K562 (cell line): ENCODE data around the gene SCLY. TPM values are rescaled to one million over a fixed set of nuclear protein-coding genes. Genes with fewer than 3 reads are reported as not detected.

Source experiments
- BDP1 ChIP-seq: IDR thresholded peaks from 3 replicates; pipeline ENCODE4 v1.6.1; 2011; ENCODE audit not compliant: insufficient read length, insufficient read depth
- BMI1 ChIP-seq: fragments of 150-350 bp; IDR thresholded peaks from 2 replicates; pipeline ENCODE4 v1.6.1; 2014; ENCODE audit warnings: low read length
- COPS2 ChIP-seq: fragments of 450-650 bp; conservative IDR thresholded peaks from 2 replicates; pipeline ENCODE4 v1.6.1; 2016; ENCODE audit warnings: mild to moderate bottlenecking, moderate library complexity
- GATA2 ChIP-seq: sonication (generic); formaldehyde crosslinking; IDR thresholded peaks from 2 replicates; pipeline ENCODE4 v1.4.0; 2020; ENCODE audit warnings: mild to moderate bottlenecking, missing genetic modification reagents
- KDM2B ChIP-seq: fragments of 250-450 bp; sonication (Bioruptor Pico); IDR thresholded peaks from 2 replicates; pipeline ENCODE4 v1.8.0; 2021; ENCODE audit warnings: mild to moderate bottlenecking, moderate library complexity
- POLR2A ChIP-seq: fragments of 450-650 bp; conservative IDR thresholded peaks from 2 replicates; pipeline ENCODE4 v1.6.1; 2016
- RBFOX2 ChIP-seq: fragments of 200-400 bp; formaldehyde crosslinking; IDR thresholded peaks from 2 replicates; pipeline ENCODE4 v1.6.1; 2017; ENCODE audit warnings: low read depth, mild to moderate bottlenecking, low read length, moderate library complexity
- TEAD4 ChIP-seq, 2 experiments: sonication (generic) in 1 of 2; formaldehyde crosslinking in 1 of 2; IDR thresholded peaks; 2 replicates each; pipeline versions ENCODE4 v1.6.1 to v1.8.0; 2012 to 2022; ENCODE audit warnings: borderline replicate concordance in 1 of 2, inconsistent platforms in 1 of 2, low read length in 1 of 2, mild to moderate bottlenecking in 1 of 2, missing genetic modification reagents in 1 of 2
- ZBTB7A ChIP-seq: IDR thresholded peaks from 2 replicates; pipeline ENCODE4 v1.6.1; 2011; ENCODE audit warnings: low read depth, mild to moderate bottlenecking, low read length, moderate library complexity, borderline replicate concordance; ENCODE audit not compliant: control insufficient read depth
- ZFP30 ChIP-seq: fragments of 250-450 bp; sonication (Bioruptor Pico); IDR thresholded peaks from 2 replicates; pipeline ENCODE4 v1.8.0; 2022; ENCODE audit warnings: moderate library complexity, mild to moderate bottlenecking, inconsistent platforms, borderline replicate concordance
- ZFP36 ChIP-seq: fragments of 150-350 bp; IDR thresholded peaks from 2 replicates; pipeline ENCODE4 v1.6.1; 2018; ENCODE audit warnings: low read length, low read depth; ENCODE audit not compliant: partially characterized antibody
- ZNF23 ChIP-seq: fragments of 250-450 bp; sonication (Bioruptor Pico); IDR thresholded peaks from 2 replicates; pipeline ENCODE4 v1.4.0; 2020; ENCODE audit warnings: mild to moderate bottlenecking
- ZNF668 ChIP-seq: fragments of 250-450 bp; sonication (Bioruptor Pico); IDR thresholded peaks from 2 replicates; pipeline ENCODE4 v1.8.0; 2022; ENCODE audit warnings: mild to moderate bottlenecking, inconsistent platforms
- ZNF696 ChIP-seq: fragments of 250-450 bp; sonication (Bioruptor Pico); conservative IDR thresholded peaks from 2 replicates; pipeline ENCODE4 v1.4.0; 2020; ENCODE audit warnings: mild to moderate bottlenecking, moderate library complexity
- polyA plus RNA-seq, 8 experiments: library from polyadenylated mRNA; depleted of rRNA in 4 of 8; stranded (reverse) in 5 of 8; unstranded in 3 of 8; fragments of >200 nt; fragmentation: Nextera tagmentation in 2 of 8; fragmentation: Illumina TruSeq in 1 of 8; extraction: Ambion mirVana in 2 of 8; extraction: Trizol in 1 of 8; gene quantifications; 2 replicates each; pipeline versions ENCODE4 v1.2.1 to v1.2.3, GENCODE V29; 2011 to 2014; ENCODE audit warnings: inconsistent platforms in 1 of 8, missing spikeins in 1 of 8
- total RNA-seq, 7 experiments: library from RNA; depleted of rRNA in 6 of 7; stranded (reverse); fragments of >200 nt in 6 of 7; fragmentation: Illumina TruSeq in 2 of 7; extraction: Trizol in 2 of 7; gene quantifications; 2 replicates each; pipeline versions ENCODE4 v1.2.1 to v1.2.3, GENCODE V29; 2011 to 2021; ENCODE audit warnings: low replicate concordance in 1 of 7
- TF ChIP-seq, protein P1 (sequence below): fragments of 200-800 bp; sonication (Bioruptor generic); IDR thresholded peaks from 2 replicates; pipeline ENCODE4 v1.6.1; 2017; ENCODE audit warnings: missing genetic modification characterization, missing compliant biosample characterization
- TF ChIP-seq, protein P2 (sequence below), 2 experiments: fragments of 450-650 bp in 1 of 2; sonication (generic) in 1 of 2; formaldehyde crosslinking in 1 of 2; IDR thresholded peaks in 1 of 2; conservative IDR thresholded peaks in 1 of 2; 2 replicates each; pipeline versions ENCODE4 v1.6.1 to v1.8.1; 2016 to 2023; ENCODE audit warnings: mild to moderate bottlenecking in 2 of 2, moderate library complexity in 2 of 2, inconsistent platforms in 1 of 2, missing genetic modification reagents in 1 of 2
- TF ChIP-seq, protein P3 (sequence below): fragments of 450-650 bp; conservative IDR thresholded peaks from 2 replicates; pipeline ENCODE4 v1.6.1; 2016; ENCODE audit warnings: missing genetic modification characterization, low read depth, mild to moderate bottlenecking, missing compliant biosample characterization, moderate library complexity
- TF ChIP-seq, protein P4 (sequence below): IDR thresholded peaks from 2 replicates; pipeline ENCODE4 v1.6.1; 2011; ENCODE audit not compliant: insufficient read length; ENCODE audit errors: extremely low read depth
- TF ChIP-seq, protein P5 (sequence below): fragments of 450-650 bp; IDR thresholded peaks from 2 replicates; pipeline ENCODE4 v1.6.1; 2017; ENCODE audit warnings: antibody characterized with exemption, mild to moderate bottlenecking

The SCLY gene
- total and polyA plus RNA-seq, 9 of the 15 experiments (the other 6 are each of a cell fraction or from before 2014, with no cell fraction given): 2.6 to 32.2 (median 21.1) TPM

DNA sequence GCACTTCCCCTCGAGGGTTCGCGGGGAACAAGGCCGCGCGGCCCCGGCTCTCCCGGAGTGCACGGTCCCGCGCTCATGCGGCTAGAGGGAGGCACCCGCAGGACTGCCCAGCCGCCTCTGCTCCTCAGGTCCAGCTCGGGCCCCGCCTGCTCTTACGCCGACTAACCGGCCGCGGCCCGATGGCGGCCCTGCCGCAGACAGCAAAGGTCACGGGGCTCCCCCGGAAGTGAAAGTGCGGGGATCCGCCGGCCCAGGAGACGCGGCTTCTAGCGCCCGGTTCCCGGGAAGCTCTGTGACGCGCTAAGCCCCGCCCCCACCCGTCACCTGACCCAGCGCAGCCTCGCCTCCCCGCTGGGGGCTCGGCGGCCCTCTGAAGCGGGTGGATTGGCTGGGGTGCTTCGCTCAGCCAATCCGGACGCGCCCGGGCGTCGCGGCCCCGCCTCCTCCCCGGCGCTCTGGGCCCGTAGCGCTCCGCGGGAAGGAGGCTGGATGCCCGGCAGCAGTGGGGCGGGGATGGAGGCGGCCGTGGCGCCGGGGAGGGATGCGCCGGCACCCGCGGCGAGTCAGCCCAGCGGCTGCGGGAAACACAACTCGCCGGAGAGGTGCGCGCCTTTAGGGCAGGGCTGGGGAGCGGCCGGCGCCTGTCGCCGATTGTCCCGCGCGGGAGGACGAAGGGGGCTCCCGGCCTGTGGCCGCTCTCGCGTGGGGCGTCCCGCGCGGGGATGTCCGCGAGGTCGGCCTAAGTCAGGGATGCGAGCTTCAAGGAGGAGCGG, at the start of gene SCLY (continued):
- TF ChIP-seq, protein P1, sequence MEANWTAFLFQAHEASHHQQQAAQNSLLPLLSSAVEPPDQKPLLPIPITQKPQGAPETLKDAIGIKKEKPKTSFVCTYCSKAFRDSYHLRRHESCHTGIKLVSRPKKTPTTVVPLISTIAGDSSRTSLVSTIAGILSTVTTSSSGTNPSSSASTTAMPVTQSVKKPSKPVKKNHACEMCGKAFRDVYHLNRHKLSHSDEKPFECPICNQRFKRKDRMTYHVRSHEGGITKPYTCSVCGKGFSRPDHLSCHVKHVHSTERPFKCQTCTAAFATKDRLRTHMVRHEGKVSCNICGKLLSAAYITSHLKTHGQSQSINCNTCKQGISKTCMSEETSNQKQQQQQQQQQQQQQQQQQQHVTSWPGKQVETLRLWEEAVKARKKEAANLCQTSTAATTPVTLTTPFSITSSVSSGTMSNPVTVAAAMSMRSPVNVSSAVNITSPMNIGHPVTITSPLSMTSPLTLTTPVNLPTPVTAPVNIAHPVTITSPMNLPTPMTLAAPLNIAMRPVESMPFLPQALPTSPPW (CRISPR knock-in tag): peak; percentile 91
- TF ChIP-seq BMI1 (no peak), KDM2B (no peak), GATA2 (CRISPR knock-in tag) (no peak), RBFOX2 (peak; percentile 94), ZNF23 (CRISPR knock-in tag) (no peak), ZNF696 (CRISPR knock-in tag) (no peak), TEAD4 (IDR thresholded peaks at IDR 0.05; ENCODE audit: low read length) (no peak), TEAD4 (CRISPR knock-in tag; IDR thresholded peaks at IDR 0.05; ENCODE audit: borderline replicate concordance) (no peak), ZBTB7A (no peak), ZFP30 (CRISPR knock-in tag) (no peak), POLR2A (peak; percentile 85), ZFP36 (no peak), ZNF668 (no peak), BDP1 (no peak), COPS2 (no peak)
- TF ChIP-seq, protein P2, sequence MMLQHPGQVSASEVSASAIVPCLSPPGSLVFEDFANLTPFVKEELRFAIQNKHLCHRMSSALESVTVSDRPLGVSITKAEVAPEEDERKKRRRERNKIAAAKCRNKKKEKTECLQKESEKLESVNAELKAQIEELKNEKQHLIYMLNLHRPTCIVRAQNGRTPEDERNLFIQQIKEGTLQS (IDR thresholded peaks at IDR 0.05): no peak
- TF ChIP-seq, protein P2 (CRISPR knock-in tag; conservative IDR thresholded peaks at IDR 0.05): no peak
- TF ChIP-seq, protein P3, sequence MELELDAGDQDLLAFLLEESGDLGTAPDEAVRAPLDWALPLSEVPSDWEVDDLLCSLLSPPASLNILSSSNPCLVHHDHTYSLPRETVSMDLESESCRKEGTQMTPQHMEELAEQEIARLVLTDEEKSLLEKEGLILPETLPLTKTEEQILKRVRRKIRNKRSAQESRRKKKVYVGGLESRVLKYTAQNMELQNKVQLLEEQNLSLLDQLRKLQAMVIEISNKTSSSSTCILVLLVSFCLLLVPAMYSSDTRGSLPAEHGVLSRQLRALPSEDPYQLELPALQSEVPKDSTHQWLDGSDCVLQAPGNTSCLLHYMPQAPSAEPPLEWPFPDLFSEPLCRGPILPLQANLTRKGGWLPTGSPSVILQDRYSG (tag): no peak
- TF ChIP-seq, protein P4, sequence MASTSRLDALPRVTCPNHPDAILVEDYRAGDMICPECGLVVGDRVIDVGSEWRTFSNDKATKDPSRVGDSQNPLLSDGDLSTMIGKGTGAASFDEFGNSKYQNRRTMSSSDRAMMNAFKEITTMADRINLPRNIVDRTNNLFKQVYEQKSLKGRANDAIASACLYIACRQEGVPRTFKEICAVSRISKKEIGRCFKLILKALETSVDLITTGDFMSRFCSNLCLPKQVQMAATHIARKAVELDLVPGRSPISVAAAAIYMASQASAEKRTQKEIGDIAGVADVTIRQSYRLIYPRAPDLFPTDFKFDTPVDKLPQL: no peak
- TF ChIP-seq, protein P5, sequence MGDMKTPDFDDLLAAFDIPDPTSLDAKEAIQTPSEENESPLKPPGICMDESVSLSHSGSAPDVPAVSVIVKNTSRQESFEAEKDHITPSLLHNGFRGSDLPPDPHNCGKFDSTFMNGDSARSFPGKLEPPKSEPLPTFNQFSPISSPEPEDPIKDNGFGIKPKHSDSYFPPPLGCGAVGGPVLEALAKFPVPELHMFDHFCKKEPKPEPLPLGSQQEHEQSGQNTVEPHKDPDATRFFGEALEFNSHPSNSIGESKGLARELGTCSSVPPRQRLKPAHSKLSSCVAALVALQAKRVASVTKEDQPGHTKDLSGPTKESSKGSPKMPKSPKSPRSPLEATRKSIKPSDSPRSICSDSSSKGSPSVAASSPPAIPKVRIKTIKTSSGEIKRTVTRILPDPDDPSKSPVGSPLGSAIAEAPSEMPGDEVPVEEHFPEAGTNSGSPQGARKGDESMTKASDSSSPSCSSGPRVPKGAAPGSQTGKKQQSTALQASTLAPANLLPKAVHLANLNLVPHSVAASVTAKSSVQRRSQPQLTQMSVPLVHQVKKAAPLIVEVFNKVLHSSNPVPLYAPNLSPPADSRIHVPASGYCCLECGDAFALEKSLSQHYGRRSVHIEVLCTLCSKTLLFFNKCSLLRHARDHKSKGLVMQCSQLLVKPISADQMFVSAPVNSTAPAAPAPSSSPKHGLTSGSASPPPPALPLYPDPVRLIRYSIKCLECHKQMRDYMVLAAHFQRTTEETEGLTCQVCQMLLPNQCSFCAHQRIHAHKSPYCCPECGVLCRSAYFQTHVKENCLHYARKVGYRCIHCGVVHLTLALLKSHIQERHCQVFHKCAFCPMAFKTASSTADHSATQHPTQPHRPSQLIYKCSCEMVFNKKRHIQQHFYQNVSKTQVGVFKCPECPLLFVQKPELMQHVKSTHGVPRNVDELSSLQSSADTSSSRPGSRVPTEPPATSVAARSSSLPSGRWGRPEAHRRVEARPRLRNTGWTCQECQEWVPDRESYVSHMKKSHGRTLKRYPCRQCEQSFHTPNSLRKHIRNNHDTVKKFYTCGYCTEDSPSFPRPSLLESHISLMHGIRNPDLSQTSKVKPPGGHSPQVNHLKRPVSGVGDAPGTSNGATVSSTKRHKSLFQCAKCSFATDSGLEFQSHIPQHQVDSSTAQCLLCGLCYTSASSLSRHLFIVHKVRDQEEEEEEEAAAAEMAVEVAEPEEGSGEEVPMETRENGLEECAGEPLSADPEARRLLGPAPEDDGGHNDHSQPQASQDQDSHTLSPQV: 0 out of 2 replicates have a peak, but pooled peaks have one; percentile 16
